OCI-LY7 (cell line): ENCODE data around the gene TM2D1. TPM values are rescaled to one million over a fixed set of nuclear protein-coding genes. Genes with fewer than 3 reads are reported as not detected.

ENCODE experiments used
- BruUV-seq: library from RNA; stranded (reverse); fragments of 400-500 nt; replicated peaks from 2 replicates; lab custom pipeline; 2021; lab: Mats Ljungman, UMichigan
- CTCF ChIA-PET: fragments of 300-600 bp; sonication (Branson Sonifier 250); formaldehyde crosslinking; loops from one replicate; lab custom pipeline; 2022; ENCODE audit warnings: antibody characterized with exemption; ENCODE audit not compliant: unreplicated experiment; lab: Charles Lee
- POLR2A ChIA-PET: fragments of 300-600 bp; sonication (Branson Sonifier 250); formaldehyde crosslinking; loops from one replicate; lab custom pipeline; 2022; ENCODE audit warnings: antibody characterized with exemption; lab: Charles Lee
- DNase-seq: peaks from one replicate; pipeline ENCODE4 v3.0.0-alpha.2; 2015; ENCODE audit warnings: low spot score
- H2AFZ ChIP-seq: fragments of 200-600 bp; sonication (generic), shearing (Covaris generic); 2 replicates; pipeline ENCODE4 v1.6.1; 2014; ENCODE audit warnings: mild to moderate bottlenecking, antibody characterized with exemption, low read length, moderate library complexity
- H3K27ac ChIP-seq: fragments of 200-600 bp; sonication (generic); 2 replicates; pipeline ENCODE4 v1.5.1; 2014; ENCODE audit warnings: mixed run types, low read depth, mild to moderate bottlenecking, moderate library complexity, low read length, inconsistent platforms; ENCODE audit not compliant: poor library complexity, severe bottlenecking
- H3K36me3 ChIP-seq: fragments of 200-600 bp; sonication (generic); 2 replicates; pipeline ENCODE4 v1.6.1; 2014; ENCODE audit warnings: mild to moderate bottlenecking, antibody characterized with exemption, low read length, moderate library complexity, mixed read lengths; ENCODE audit not compliant: insufficient read depth
- H3K4me1 ChIP-seq: fragments of 200-600 bp; sonication (generic); 2 replicates; pipeline ENCODE4 v1.5.1; 2014; ENCODE audit warnings: mild to moderate bottlenecking, low read length; ENCODE audit not compliant: insufficient read depth, poor library complexity, severe bottlenecking
- H3K4me2 ChIP-seq: fragments of 200-600 bp; sonication (generic); 2 replicates; pipeline ENCODE4 v1.6.1; 2014; ENCODE audit warnings: mild to moderate bottlenecking, low read length
- H3K4me3 ChIP-seq: fragments of 200-600 bp; sonication (generic); 2 replicates; pipeline ENCODE4 v1.5.1; 2014; ENCODE audit warnings: mild to moderate bottlenecking, low read depth, low read length; ENCODE audit not compliant: poor library complexity, severe bottlenecking
- H3K79me2 ChIP-seq: fragments of 200-600 bp; sonication (generic); 2 replicates; pipeline ENCODE4 v1.6.1; 2016; ENCODE audit warnings: low read depth, mild to moderate bottlenecking, low read length, moderate library complexity, mixed read lengths; ENCODE audit not compliant: insufficient read depth
- H3K9me2 ChIP-seq: fragments of 200-600 bp; sonication (generic); 2 replicates; pipeline ENCODE4 v1.6.1; 2016; ENCODE audit warnings: mild to moderate bottlenecking, low read length, mixed read lengths; ENCODE audit not compliant: insufficient read depth
- H3K9me3 ChIP-seq: fragments of 200-600 bp; sonication (generic); 2 replicates; pipeline ENCODE4 v1.6.1; 2014; ENCODE audit warnings: mild to moderate bottlenecking, mixed run types, low read length, mixed read lengths
- H4K20me1 ChIP-seq: fragments of 200-600 bp; sonication (generic); 2 replicates; pipeline ENCODE4 v1.6.1; 2014; ENCODE audit warnings: mild to moderate bottlenecking, antibody characterized with exemption, low read length, moderate library complexity, mixed read lengths; ENCODE audit not compliant: insufficient read depth
- CTCF ChIP-seq: fragments of 200-600 bp; sonication (generic); conservative IDR thresholded peaks from 2 replicates; pipeline ENCODE4 v1.5.1; 2014; ENCODE audit warnings: mild to moderate bottlenecking, antibody characterized with exemption, low read length, moderate library complexity, mixed read lengths
- EZH2phosphoT487 ChIP-seq: fragments of 200-600 bp; sonication (generic); IDR thresholded peaks from 2 replicates; pipeline ENCODE4 v1.6.1; 2018; ENCODE audit warnings: low read depth, borderline replicate concordance, mild to moderate bottlenecking, mixed run types, antibody characterized with exemption, low read length, moderate library complexity, mixed read lengths
- intact Hi-C: fragments of 100-400 bp; cut with micrococcal nuclease; formaldehyde crosslinking; loops from one replicate; pipeline ENCODE4 v1.10.0; 2022; ENCODE audit not compliant: unreplicated experiment
- total RNA-seq, 2 experiments: library from RNA; depleted of rRNA in 1 of 2; stranded (reverse); fragments of >200 nt in 1 of 2; shearing (Covaris generic) in 1 of 2; gene quantifications; 2 replicates each; pipeline ENCODE4 v1.2.3, GENCODE V29; 2014 to 2022

The TM2D1 gene
- total RNA-seq, 2 experiments from 2014 or later = 34.9 to 44.9 TPM

- no peak overlapping the region for H2AFZ ChIP-seq
- no peaks in the 10 kb centered on the region for H3K9me3 ChIP-seq
- ChIA-PET CTCF (interaction anchor here (0.5 kb wide), 1 partner anchor 335 kb away, joined by 3 read pairs; no protein-coding TSS in a partner anchor), POLR2A (no interaction called here)
- no peaks in the 10 kb centered on the region for H4K20me1 ChIP-seq
- H3K79me2 ChIP-seq = no peaks in the 10 kb centered on the region
- intact Hi-C loops = no loop called here
- no peaks in the 10 kb centered on the region for H3K36me3 ChIP-seq
- no peaks in the 10 kb centered on the region for H3K9me2 ChIP-seq
- H3K4me1 ChIP-seq = no peaks in the 10 kb centered on the region
- TF ChIP-seq CTCF = no peak
- no peak for TF ChIP-seq EZH2phosphoT487
- BruUV-seq = no TSS peak
- no peak for DNase-seq
- no peak overlapping the region for H3K4me2 ChIP-seq
- no peak overlapping the region for H3K4me3 ChIP-seq
- no peak overlapping the region for H3K27ac ChIP-seq
These were observed 75.8 kb downstream of the TM2D1 start for GRCh38 chr1:61648983-61649742.

- H3K4me1 ChIP-seq = no peaks in the 10 kb centered on the region
- H3K9me2 ChIP-seq = no peaks in the 10 kb centered on the region
- no peaks in the 10 kb centered on the region for H3K79me2 ChIP-seq
- TF ChIP-seq EZH2phosphoT487 (no peak), CTCF (no peak)
- ChIA-PET POLR2A (no interaction called here), CTCF (no interaction called here)
- H3K9me3 ChIP-seq = no peaks in the 10 kb centered on the region
- H3K36me3 ChIP-seq = no peaks in the 10 kb centered on the region
- H2AFZ ChIP-seq = no peak overlapping the region
- H4K20me1 ChIP-seq = no peaks in the 10 kb centered on the region
- H3K4me3 ChIP-seq = no peak overlapping the region
- H3K27ac ChIP-seq = no peak overlapping the region
- DNase-seq = no peak
- H3K4me2 ChIP-seq = no peak overlapping the region
- no TSS peak for BruUV-seq
- intact Hi-C loops = no loop called here
These were observed 77.8 kb downstream of the TM2D1 start for GRCh38 chr1:61647142-61647541.

- no TSS peak for BruUV-seq
- no peaks in the 10 kb centered on the region for H3K9me3 ChIP-seq
- H3K4me1 ChIP-seq = no peaks in the 10 kb centered on the region
- ChIA-PET CTCF (no interaction called here), POLR2A (interaction anchor here (0.5 kb wide), 1 partner anchor 28 kb away, joined by 4 read pairs; no protein-coding TSS in a partner anchor)
- H2AFZ ChIP-seq = no peak overlapping the region
- H3K4me3 ChIP-seq = no peak overlapping the region
- H3K79me2 ChIP-seq = no peaks in the 10 kb centered on the region
- no peaks in the 10 kb centered on the region for H3K9me2 ChIP-seq
- H4K20me1 ChIP-seq = no peaks in the 10 kb centered on the region
- TF ChIP-seq CTCF (no peak), EZH2phosphoT487 (no peak)
- no peak for DNase-seq
- no peak overlapping the region for H3K27ac ChIP-seq
- intact Hi-C loops = no loop called here
- no peak overlapping the region for H3K4me2 ChIP-seq
- no peaks in the 10 kb centered on the region for H3K36me3 ChIP-seq
These were observed 79.5 kb downstream of the TM2D1 start for GRCh38 chr1:61645476-61645875.
